GM23248 (cell line): ENCODE results near the gene ZNF70. TPM values are rescaled to one million over a fixed set of nuclear protein-coding genes. Genes with fewer than 3 reads are reported as not detected.
"Not testable (repeated sequence)": the region's sequence is repeated elsewhere in the genome, so short reads cannot be mapped to it uniquely, and the experiment has no call there.

Experiments used
- DNase-seq: peaks from one replicate; pipeline ENCODE4 v3.0.0-alpha.2; 2015
- H2AFZ ChIP-seq: fragments of 200-600 bp; sonication (generic); 2 replicates; pipeline ENCODE4 v1.6.1; 2016; ENCODE audit warnings: antibody characterized with exemption
- H3F3A ChIP-seq: fragments of 200-600 bp; sonication (generic); 2 replicates; pipeline ENCODE4 v1.6.1; 2016; ENCODE audit warnings: mild to moderate bottlenecking, antibody characterized with exemption, mixed run types; ENCODE audit not compliant: insufficient read depth
- H3K27ac ChIP-seq: fragments of 200-600 bp; sonication (generic); 2 replicates; pipeline ENCODE4 v1.5.1; 2016; ENCODE audit warnings: mild to moderate bottlenecking
- H3K27me3 ChIP-seq: fragments of 200-600 bp; sonication (generic); replicated peaks from 2 replicates; pipeline ENCODE4 v1.6.1; 2016; ENCODE audit warnings: mild to moderate bottlenecking; ENCODE audit not compliant: insufficient read depth
- H3K36me3 ChIP-seq: fragments of 200-600 bp; sonication (generic); 2 replicates; pipeline ENCODE4 v1.6.1; 2016; ENCODE audit warnings: low read depth, mild to moderate bottlenecking
- H3K4me1 ChIP-seq: fragments of 200-600 bp; sonication (generic); 2 replicates; pipeline ENCODE4 v1.6.1; 2016; ENCODE audit warnings: mild to moderate bottlenecking; ENCODE audit not compliant: insufficient read depth
- H3K4me2 ChIP-seq: fragments of 200-600 bp; sonication (generic); one replicate; pipeline ENCODE4 v1.6.1; 2016; ENCODE audit warnings: mild to moderate bottlenecking; ENCODE audit not compliant: unreplicated experiment
- H3K4me3 ChIP-seq: fragments of 200-600 bp; sonication (generic); 2 replicates; pipeline ENCODE4 v1.5.1; 2016; ENCODE audit warnings: mild to moderate bottlenecking
- H3K79me2 ChIP-seq: fragments of 200-600 bp; sonication (generic); 2 replicates; pipeline ENCODE4 v1.6.1; 2016; ENCODE audit warnings: mild to moderate bottlenecking; ENCODE audit not compliant: insufficient read depth
- H3K9ac ChIP-seq: fragments of 200-600 bp; sonication (generic); 2 replicates; pipeline ENCODE4 v1.6.1; 2016; ENCODE audit warnings: mild to moderate bottlenecking
- H3K9me2 ChIP-seq: fragments of 200-600 bp; sonication (generic); 2 replicates; pipeline ENCODE4 v1.6.1; 2016; ENCODE audit warnings: mixed run types, mild to moderate bottlenecking, moderate library complexity; ENCODE audit not compliant: insufficient read depth
- H3K9me3 ChIP-seq: fragments of 200-600 bp; sonication (generic); one replicate; pipeline ENCODE4 v1.6.1; 2017; ENCODE audit warnings: low read depth
- H4K20me1 ChIP-seq: fragments of 200-600 bp; sonication (generic); 2 replicates; pipeline ENCODE4 v1.6.0; 2016; ENCODE audit not compliant: insufficient read depth
- EZH2 ChIP-seq: fragments of 200-600 bp; sonication (generic); IDR thresholded peaks from 2 replicates; pipeline ENCODE4 v1.6.1; 2018; ENCODE audit warnings: antibody characterized with exemption, mild to moderate bottlenecking; ENCODE audit not compliant: insufficient read depth, poor library complexity, severe bottlenecking
- EZH2phosphoT487 ChIP-seq: fragments of 200-600 bp; sonication (generic); IDR thresholded peaks from 2 replicates; pipeline ENCODE4 v1.6.1; 2018; ENCODE audit warnings: antibody characterized with exemption, moderate library complexity, mild to moderate bottlenecking, low read depth; ENCODE audit not compliant: insufficient read depth
- WGBS, 2 experiments: methylation state at CpG; one replicate each; pipeline ENCODE4 v1.1.6; 2015 to 2017; ENCODE audit warnings: low lambda C conversion rate in 2 of 2, low coverage in 1 of 2; ENCODE audit errors: missing lambda C conversion rate in 2 of 2; 5-methylcytosine and 5-hydroxymethylcytosine counted together
- in situ Hi-C: fragments of 300-500 bp; cut with MboI; formaldehyde crosslinking; loops from 2 replicates; pipeline ENCODE4 v1.15.0; 2020
- polyA plus RNA-seq: library from polyadenylated mRNA; unstranded; fragments of >200 nt; fragmentation: Nextera tagmentation; extraction: Ambion mirVana; gene quantifications from 2 replicates; pipeline ENCODE4 v1.2.1, GENCODE V29; 2016
- total RNA-seq: library from RNA; depleted of rRNA; stranded (reverse); fragments of >200 nt; shearing (Covaris generic); gene quantifications from 2 replicates; pipeline ENCODE4 v1.2.3, GENCODE V29; 2014

The ZNF70 gene
- total and polyA plus RNA-seq, 2 experiments from 2014 or later: 1.0 to 2.5 TPM

DNA sequence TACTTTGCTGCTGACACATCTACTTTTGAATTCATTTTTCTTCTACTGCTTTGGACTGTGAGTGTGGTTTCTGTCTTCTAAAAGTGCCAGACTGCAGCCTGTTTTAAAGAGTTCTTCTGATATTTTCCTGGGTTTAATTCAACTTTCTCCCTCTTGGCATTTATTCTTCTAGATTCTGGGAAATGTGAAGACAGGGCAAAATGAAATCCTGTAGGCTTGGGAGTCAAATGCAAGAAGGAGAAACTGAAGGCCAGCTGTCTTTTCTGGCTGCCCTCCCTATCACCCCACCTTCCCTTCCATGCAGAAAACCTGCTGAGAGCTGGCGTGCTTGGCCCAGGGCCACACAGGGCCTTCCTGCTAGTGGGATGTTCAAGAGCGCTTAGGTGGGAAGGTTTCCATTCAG lies 7.6 kb downstream of the ZNF70 start:
- Histone ChIP-seq H3K9me3 (no peaks in the 10 kb centered on the region), H3K27ac (no peak overlapping the region), H4K20me1 (no peaks in the 10 kb centered on the region), H3K9ac (no peak overlapping the region), H3K27me3 (no peaks in the 10 kb centered on the region), H3K9me2 (no peaks in the 10 kb centered on the region), H3K4me2 (no peak overlapping the region), H3K4me3 (no peak overlapping the region), H3K36me3 (no peaks in the 10 kb centered on the region), H3K4me1 (no peaks in the 10 kb centered on the region), H2AFZ (no peak overlapping the region), H3K79me2 (peaks cover 2% of the 10 kb centered on the region; the same call in 1 of the 2 replicates), H3F3A (no peaks in the 10 kb centered on the region)
- in situ Hi-C loops: no loop called here
- DNase-seq: no peak
- TF ChIP-seq EZH2 (no peak), EZH2phosphoT487 (no peak)
- 68 to 78% methylated on average over 2 of the region's 2 CpGs for WGBS, 2 experiments

- no peaks in the 10 kb centered on the region for H3K9me3 ChIP-seq
- TF ChIP-seq EZH2 (no peak), EZH2phosphoT487 (no peak)
- H2AFZ ChIP-seq: no peak overlapping the region
- no peaks in the 10 kb centered on the region for H3F3A ChIP-seq
- WGBS, 2 experiments: 43% methylated on average over 7 of the region's 7 CpGs
- H3K27ac ChIP-seq: no peak overlapping the region
- no peak overlapping the region for H3K9ac ChIP-seq
- H3K4me3 ChIP-seq: no peak overlapping the region
- H3K9me2 ChIP-seq: no peaks in the 10 kb centered on the region
- H3K27me3 ChIP-seq: no peaks in the 10 kb centered on the region
- no peaks in the 10 kb centered on the region for H4K20me1 ChIP-seq
- H3K79me2 ChIP-seq: no peaks in the 10 kb centered on the region
- no peaks in the 10 kb centered on the region for H3K36me3 ChIP-seq
- DNase-seq: no peak
- in situ Hi-C loops: no loop called here
- H3K4me2 ChIP-seq: no peak overlapping the region
- H3K4me1 ChIP-seq: no peaks in the 10 kb centered on the region
Observed at GRCh38 chr22:23742505-23743264, 8.2 kb downstream of the ZNF70 start.

DNA sequence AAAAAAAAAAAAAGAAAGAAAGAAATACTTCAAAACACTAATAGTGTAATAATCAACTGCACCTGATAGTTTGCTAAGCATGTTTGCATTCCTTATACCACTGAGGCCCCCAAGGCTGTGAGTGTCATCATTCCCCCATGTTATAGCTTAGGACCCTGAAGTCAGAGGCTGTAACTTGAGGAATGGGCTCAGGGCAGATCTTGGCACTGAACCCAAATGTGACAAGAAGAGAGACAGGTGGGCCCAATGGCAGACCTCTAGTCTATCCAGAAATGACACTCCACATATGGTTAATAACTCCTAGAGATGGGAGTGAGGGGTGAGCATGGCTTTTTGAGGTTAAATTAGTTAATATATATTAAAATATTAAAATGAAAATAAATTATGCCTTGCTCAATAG lies 13.2 kb downstream of the ZNF70 start:
- Histone ChIP-seq H3K4me3 (no peak overlapping the region), H3K4me1 (no peaks in the 10 kb centered on the region), H3K9me2 (no peaks in the 10 kb centered on the region), H2AFZ (no peak overlapping the region), H3K9ac (no peak overlapping the region), H3K36me3 (no peaks in the 10 kb centered on the region), H3K27ac (no peak overlapping the region), H3K79me2 (no peaks in the 10 kb centered on the region), H3K9me3 (no peaks in the 10 kb centered on the region), H3K4me2 (no peak overlapping the region), H4K20me1 (no peaks in the 10 kb centered on the region), H3F3A (no peaks in the 10 kb centered on the region), H3K27me3 (no peaks in the 10 kb centered on the region)
- no peak for DNase-seq
- TF ChIP-seq EZH2phosphoT487: no peak
- TF ChIP-seq EZH2: no peak
- in situ Hi-C loops: no loop called here

- H2AFZ ChIP-seq, H3K79me2 ChIP-seq, H4K20me1 ChIP-seq, H3K4me3 ChIP-seq, H3K4me1 ChIP-seq, in situ Hi-C loops, H3K9ac ChIP-seq, H3K4me2 ChIP-seq, H3K27me3 ChIP-seq, DNase-seq, H3K9me2 ChIP-seq, H3K27ac ChIP-seq, H3F3A ChIP-seq, H3K9me3 ChIP-seq, H3K36me3 ChIP-seq: not testable (repeated sequence)
- 28 to 41% methylated on average over 4 of the region's 4 CpGs for WGBS, 2 experiments
Observed at GRCh38 chr22:23728108-23728507, 22.8 kb downstream of the ZNF70 start.

GRCh38 chr22:23722724-23723123 lies 28.2 kb downstream of the ZNF70 start:
- H3K4me3 ChIP-seq: no peak overlapping the region
- WGBS, 2 experiments: 89 to 94% methylated on average over 2 of the region's 2 CpGs
- DNase-seq: no peak
- no peaks in the 10 kb centered on the region for H3K79me2 ChIP-seq
- no peaks in the 10 kb centered on the region for H4K20me1 ChIP-seq
- TF ChIP-seq EZH2 (no peak), EZH2phosphoT487 (no peak)
- no peaks in the 10 kb centered on the region for H3K27me3 ChIP-seq
- no peaks in the 10 kb centered on the region for H3K4me1 ChIP-seq
- no peak overlapping the region for H3K27ac ChIP-seq
- no peaks in the 10 kb centered on the region for H3F3A ChIP-seq
- in situ Hi-C loops: no loop called here
- no peaks in the 10 kb centered on the region for H3K9me3 ChIP-seq
- H2AFZ ChIP-seq: no peak overlapping the region
- H3K9ac ChIP-seq: no peak overlapping the region
- no peak overlapping the region for H3K4me2 ChIP-seq
- no peaks in the 10 kb centered on the region for H3K36me3 ChIP-seq
- no peaks in the 10 kb centered on the region for H3K9me2 ChIP-seq
